Loucy (cell line): Measurements from ENCODE around the gene ENTHD1.

Experiments
- EZH2phosphoT487 ChIP-seq: fragments of 200-600 bp; IDR thresholded peaks from 2 replicates; pipeline ENCODE4 v1.6.1; 2018; ENCODE audit warnings: antibody characterized with exemption, mild to moderate bottlenecking, moderate library complexity, borderline replicate concordance
- TF ChIP-seq, protein P1 (sequence below): fragments of 200-600 bp; sonication (generic); conservative IDR thresholded peaks from 2 replicates; pipeline ENCODE4 v1.5.1; 2014; ENCODE audit warnings: mild to moderate bottlenecking, antibody characterized with exemption, low read length

DNA sequence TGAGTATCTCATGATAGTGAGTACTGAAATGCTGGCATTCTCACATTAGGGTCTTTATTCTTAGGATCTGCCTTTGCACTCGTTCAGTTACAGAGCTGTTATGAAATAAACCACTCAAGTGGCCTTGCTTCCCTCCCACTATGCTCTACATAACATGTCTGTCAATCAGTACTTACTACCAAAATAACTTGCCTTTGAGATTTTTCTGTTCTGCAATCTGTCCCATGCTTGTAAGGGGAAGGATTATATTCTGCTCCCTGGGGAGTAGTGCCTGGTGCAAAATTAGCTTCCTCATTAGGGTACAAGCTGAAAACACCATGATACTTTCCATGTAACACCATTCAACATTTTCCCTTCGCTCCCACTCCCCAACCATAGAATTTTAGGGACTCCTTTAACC lies 5.4 kb upstream of the ENTHD1 start:
- TF ChIP-seq, protein P1, sequence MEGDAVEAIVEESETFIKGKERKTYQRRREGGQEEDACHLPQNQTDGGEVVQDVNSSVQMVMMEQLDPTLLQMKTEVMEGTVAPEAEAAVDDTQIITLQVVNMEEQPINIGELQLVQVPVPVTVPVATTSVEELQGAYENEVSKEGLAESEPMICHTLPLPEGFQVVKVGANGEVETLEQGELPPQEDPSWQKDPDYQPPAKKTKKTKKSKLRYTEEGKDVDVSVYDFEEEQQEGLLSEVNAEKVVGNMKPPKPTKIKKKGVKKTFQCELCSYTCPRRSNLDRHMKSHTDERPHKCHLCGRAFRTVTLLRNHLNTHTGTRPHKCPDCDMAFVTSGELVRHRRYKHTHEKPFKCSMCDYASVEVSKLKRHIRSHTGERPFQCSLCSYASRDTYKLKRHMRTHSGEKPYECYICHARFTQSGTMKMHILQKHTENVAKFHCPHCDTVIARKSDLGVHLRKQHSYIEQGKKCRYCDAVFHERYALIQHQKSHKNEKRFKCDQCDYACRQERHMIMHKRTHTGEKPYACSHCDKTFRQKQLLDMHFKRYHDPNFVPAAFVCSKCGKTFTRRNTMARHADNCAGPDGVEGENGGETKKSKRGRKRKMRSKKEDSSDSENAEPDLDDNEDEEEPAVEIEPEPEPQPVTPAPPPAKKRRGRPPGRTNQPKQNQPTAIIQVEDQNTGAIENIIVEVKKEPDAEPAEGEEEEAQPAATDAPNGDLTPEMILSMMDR, result no peak
- no peak for TF ChIP-seq EZH2phosphoT487
